Lung (tissue), 12 donors: ENCODE data around the gene TENM4. TPM values are rescaled to one million over a fixed set of nuclear protein-coding genes. Genes with fewer than 3 reads are reported as not detected.

ENCODE experiments used
- ATAC-seq: fragments of 200-7000 bp; cut with Tn5 transposase; one replicate; pipeline ENCODE4 v1.9.1; 2020; ENCODE audit warnings: moderate number of reproducible peaks; ENCODE audit not compliant: insufficient read depth, low FRiP score
- DNase-seq, 3 donors: peaks; one replicate each; pipeline ENCODE4 v3.0.0-alpha.2; 2013 to 2017
- H3K27ac ChIP-seq, 2 donors: one replicate each; pipeline ENCODE4 v1.5.1; 2013; ENCODE audit warnings: mild to moderate bottlenecking in 2 of 2, moderate library complexity in 2 of 2, control low read depth in 1 of 2, inconsistent platforms in 1 of 2, low read depth in 1 of 2, low read length in 1 of 2
- H3K27me3 ChIP-seq, 3 donors: one replicate each; pipeline ENCODE4 v1.5.1; 2013; ENCODE audit warnings: low read length in 2 of 3; ENCODE audit not compliant: control insufficient read depth in 3 of 3, insufficient read depth in 3 of 3
- H3K36me3 ChIP-seq, 4 donors: one replicate each; pipeline ENCODE4 v1.5.1; 2013; ENCODE audit warnings: low read length in 4 of 4, mild to moderate bottlenecking in 1 of 4, moderate library complexity in 1 of 4; ENCODE audit not compliant: control insufficient read depth in 4 of 4, insufficient read depth in 4 of 4
- H3K4me1 ChIP-seq, 5 donors: one replicate each; pipeline ENCODE4 v1.5.1; 2013; ENCODE audit warnings: low read length in 5 of 5, mild to moderate bottlenecking in 2 of 5, moderate library complexity in 1 of 5; ENCODE audit not compliant: control insufficient read depth in 5 of 5, insufficient read depth in 5 of 5
- H3K4me3 ChIP-seq: one replicate; pipeline ENCODE4 v1.5.1; 2013; ENCODE audit warnings: mild to moderate bottlenecking, control low read depth, moderate library complexity
- H3K9ac ChIP-seq, 2 donors: one replicate each; pipeline ENCODE4 v1.5.1; 2013; ENCODE audit warnings: low read length in 2 of 2, control low read depth in 1 of 2; ENCODE audit not compliant: insufficient read depth in 1 of 2
- H3K9me3 ChIP-seq, 4 donors: one replicate each; pipeline ENCODE4 v1.5.1; 2013; ENCODE audit warnings: low read length in 3 of 4, mild to moderate bottlenecking in 1 of 4, moderate library complexity in 1 of 4; ENCODE audit not compliant: control insufficient read depth in 4 of 4, insufficient read depth in 3 of 4
- WGBS, 2 donors: extraction: QIAGEN DNeasy Blood & Tissue Kit; methylation state at CpG; one replicate each; pipeline ENCODE4 v1.1.7; 2013; 5-methylcytosine and 5-hydroxymethylcytosine counted together
- polyA plus RNA-seq, 2 donors: library from polyadenylated mRNA; stranded (reverse); fragments of 200-250 nt; gene quantifications; one replicate each; pipeline ENCODE4 v1.2.1, GENCODE V29; 2013
- total RNA-seq, 2 donors: library from RNA; depleted of rRNA in 1 of 2; stranded (reverse); fragments of >200 nt in 1 of 2; gene quantifications; one replicate each; pipeline ENCODE4 v1.2.1, GENCODE V29; 2014 to 2021
- TF ChIP-seq, protein P1 (sequence below): IDR thresholded peaks from 2 replicates; pipeline ENCODE4 v1.5.1; 2012; ENCODE audit warnings: mild to moderate bottlenecking; ENCODE audit errors: control extremely low read depth, extremely low read depth
- donor health status: control.
- donor health status: control.
- donor health status: Bipolar disorder and iron deficiency.
- donor health status: healthy.
- donor health status: DM: yes; HTN: yes; CAD: no.

Gene TENM4
- total and polyA plus RNA-seq, 4 donors: 0.28 to 16.4 (median 3.2) TPM

DNA sequence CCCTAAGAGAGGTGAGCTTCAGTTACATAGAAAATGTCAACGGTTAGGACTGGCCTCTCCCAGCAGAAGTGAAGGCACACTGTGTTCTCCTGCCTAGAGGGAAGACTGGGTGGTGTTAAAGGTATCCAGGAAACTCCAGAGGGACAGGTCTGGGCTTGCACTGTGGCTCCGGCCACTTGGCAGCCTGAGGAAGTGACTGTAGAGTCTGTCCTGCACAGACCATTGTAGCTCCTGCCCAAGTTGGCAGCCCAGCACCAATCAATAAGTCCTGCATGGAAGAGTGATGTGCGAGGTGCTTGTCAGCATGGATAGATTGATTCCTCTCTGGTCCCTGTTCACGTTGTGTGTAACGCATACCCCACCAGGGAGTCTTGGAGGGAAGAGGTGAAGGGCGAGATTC is 284.8 kb downstream of the TENM4 start:
- Histone ChIP-seq H3K9me3 (peaks cover 0 to 2% (median 0%) of the 10 kb centered on the region in 4 donors), H3K27ac (no peak overlapping the region), H3K4me1 (peaks cover 0 to 3% (median 0%) of the 10 kb centered on the region in 5 donors), H3K9ac (no peak overlapping the region), H3K27me3 (no peaks in the 10 kb centered on the region), H3K36me3 (no peaks in the 10 kb centered on the region), H3K4me3 (no peak overlapping the region)
- WGBS, 2 donors: 81 to 85% methylated on average over 6 of the region's 6 CpGs
- DNase-seq (no peak), ATAC-seq (no peak)
- TF ChIP-seq, protein P1, sequence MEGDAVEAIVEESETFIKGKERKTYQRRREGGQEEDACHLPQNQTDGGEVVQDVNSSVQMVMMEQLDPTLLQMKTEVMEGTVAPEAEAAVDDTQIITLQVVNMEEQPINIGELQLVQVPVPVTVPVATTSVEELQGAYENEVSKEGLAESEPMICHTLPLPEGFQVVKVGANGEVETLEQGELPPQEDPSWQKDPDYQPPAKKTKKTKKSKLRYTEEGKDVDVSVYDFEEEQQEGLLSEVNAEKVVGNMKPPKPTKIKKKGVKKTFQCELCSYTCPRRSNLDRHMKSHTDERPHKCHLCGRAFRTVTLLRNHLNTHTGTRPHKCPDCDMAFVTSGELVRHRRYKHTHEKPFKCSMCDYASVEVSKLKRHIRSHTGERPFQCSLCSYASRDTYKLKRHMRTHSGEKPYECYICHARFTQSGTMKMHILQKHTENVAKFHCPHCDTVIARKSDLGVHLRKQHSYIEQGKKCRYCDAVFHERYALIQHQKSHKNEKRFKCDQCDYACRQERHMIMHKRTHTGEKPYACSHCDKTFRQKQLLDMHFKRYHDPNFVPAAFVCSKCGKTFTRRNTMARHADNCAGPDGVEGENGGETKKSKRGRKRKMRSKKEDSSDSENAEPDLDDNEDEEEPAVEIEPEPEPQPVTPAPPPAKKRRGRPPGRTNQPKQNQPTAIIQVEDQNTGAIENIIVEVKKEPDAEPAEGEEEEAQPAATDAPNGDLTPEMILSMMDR: no peak

DNA sequence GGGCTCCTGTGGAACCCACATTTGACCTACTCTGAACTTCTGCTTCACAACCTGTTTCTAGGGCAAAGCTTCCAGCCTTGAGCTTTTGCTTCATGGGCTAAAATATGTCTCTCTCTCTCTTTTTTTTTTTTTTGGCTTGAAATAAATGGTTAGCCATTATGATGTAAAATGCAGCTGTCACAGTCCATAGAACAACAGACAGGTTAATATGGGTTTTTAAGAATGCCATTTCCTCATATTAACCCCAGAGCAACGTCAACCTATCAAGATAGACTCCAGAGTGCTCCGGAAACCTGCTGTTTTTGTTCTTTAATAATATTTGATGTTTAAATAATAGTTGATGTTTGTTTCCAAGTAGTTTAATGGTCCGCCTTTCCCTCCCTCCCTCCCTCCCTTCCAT is 285.6 kb downstream of the TENM4 start:
- no peaks in the 10 kb centered on the region for H3K27me3 ChIP-seq
- H3K36me3 ChIP-seq: no peaks in the 10 kb centered on the region
- peaks cover 0 to 2% (median 0%) of the 10 kb centered on the region in 5 donors for H3K4me1 ChIP-seq
- 76 to 82% methylated on average over 3 of the region's 3 CpGs for WGBS, 2 donors
- TF ChIP-seq, protein P1: no peak
- no peak overlapping the region for H3K4me3 ChIP-seq
- H3K9ac ChIP-seq: no peak overlapping the region
- DNase-seq (no peak), ATAC-seq (no peak)
- no peak overlapping the region for H3K27ac ChIP-seq
- peaks cover 0 to 2% (median 0%) of the 10 kb centered on the region in 4 donors for H3K9me3 ChIP-seq

DNA sequence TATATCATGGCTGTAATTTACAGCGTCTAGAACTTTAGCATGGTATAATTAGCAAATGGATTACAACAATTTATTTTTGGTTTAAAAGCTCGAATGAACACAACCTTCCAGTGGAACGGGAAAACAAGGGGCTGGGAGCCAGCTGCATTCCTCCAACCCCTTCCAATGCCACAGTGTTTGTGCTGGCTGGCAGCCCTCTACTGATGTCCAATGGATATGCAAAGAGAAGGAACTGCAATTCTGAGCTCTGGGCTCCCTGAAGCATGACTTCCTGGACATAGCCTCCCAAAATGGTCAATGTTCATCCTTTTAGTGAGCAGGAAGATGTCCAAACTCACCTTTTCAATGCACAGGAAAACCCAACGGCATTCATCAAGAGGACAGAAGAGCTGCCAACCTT is 288.3 kb downstream of the TENM4 start:
- Histone ChIP-seq H3K27ac (no peak overlapping the region), H3K36me3 (no peaks in the 10 kb centered on the region), H3K9me3 (peaks cover 0 to 2% (median 0%) of the 10 kb centered on the region in 4 donors), H3K9ac (no peak overlapping the region), H3K4me3 (no peak overlapping the region), H3K4me1 (no peaks in the 10 kb centered on the region), H3K27me3 (no peaks in the 10 kb centered on the region)
- ATAC-seq: no peak
- no peak for DNase-seq
- TF ChIP-seq, protein P1: no peak
- WGBS, 2 donors: 71 to 84% methylated on average over 4 of the region's 4 CpGs

DNA sequence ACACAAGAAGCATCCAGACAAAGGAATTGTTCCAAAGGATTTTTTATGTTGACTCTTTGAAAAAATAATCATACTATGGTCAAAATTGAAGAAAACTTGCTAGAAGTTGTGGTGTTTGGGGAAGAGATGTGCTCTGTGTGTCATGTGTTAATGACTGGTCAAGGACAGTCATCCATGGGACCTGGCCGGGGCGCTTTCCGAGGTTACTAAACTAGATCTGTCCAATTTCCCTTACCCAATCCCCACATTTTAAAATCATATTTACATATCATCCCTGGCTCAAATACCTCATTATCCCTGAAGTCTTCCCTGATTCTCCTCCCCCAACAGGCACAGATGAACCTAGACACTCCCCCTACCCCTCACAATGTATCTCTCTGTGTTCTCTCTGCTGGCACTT is 289.4 kb downstream of the TENM4 start:
- H3K36me3 ChIP-seq: no peaks in the 10 kb centered on the region
- H3K4me1 ChIP-seq: no peaks in the 10 kb centered on the region
- no peaks in the 10 kb centered on the region for H3K27me3 ChIP-seq
- H3K9ac ChIP-seq: no peak overlapping the region
- WGBS, 2 donors: 89 to 99% methylated on average over 3 of the region's 3 CpGs
- DNase-seq: no peak
- ATAC-seq: no peak
- H3K27ac ChIP-seq: no peak overlapping the region
- no peak overlapping the region for H3K4me3 ChIP-seq
- H3K9me3 ChIP-seq: peaks cover 0 to 2% (median 0%) of the 10 kb centered on the region in 4 donors
- TF ChIP-seq, protein P1: no peak
